Measurements from ENCODE around the gene ARPC5. TPM values are rescaled to one million over a fixed set of nuclear protein-coding genes. Genes with fewer than 3 reads are reported as not detected.

ARPC5 gene
- total RNA-seq, 4 donors from 2014 or later = 70.5 to 158 (median 95.7) TPM

- TF ChIP-seq, protein P1, sequence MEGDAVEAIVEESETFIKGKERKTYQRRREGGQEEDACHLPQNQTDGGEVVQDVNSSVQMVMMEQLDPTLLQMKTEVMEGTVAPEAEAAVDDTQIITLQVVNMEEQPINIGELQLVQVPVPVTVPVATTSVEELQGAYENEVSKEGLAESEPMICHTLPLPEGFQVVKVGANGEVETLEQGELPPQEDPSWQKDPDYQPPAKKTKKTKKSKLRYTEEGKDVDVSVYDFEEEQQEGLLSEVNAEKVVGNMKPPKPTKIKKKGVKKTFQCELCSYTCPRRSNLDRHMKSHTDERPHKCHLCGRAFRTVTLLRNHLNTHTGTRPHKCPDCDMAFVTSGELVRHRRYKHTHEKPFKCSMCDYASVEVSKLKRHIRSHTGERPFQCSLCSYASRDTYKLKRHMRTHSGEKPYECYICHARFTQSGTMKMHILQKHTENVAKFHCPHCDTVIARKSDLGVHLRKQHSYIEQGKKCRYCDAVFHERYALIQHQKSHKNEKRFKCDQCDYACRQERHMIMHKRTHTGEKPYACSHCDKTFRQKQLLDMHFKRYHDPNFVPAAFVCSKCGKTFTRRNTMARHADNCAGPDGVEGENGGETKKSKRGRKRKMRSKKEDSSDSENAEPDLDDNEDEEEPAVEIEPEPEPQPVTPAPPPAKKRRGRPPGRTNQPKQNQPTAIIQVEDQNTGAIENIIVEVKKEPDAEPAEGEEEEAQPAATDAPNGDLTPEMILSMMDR (IDR thresholded peaks at IDR 0.05) = no peak
- no peak for TF ChIP-seq POLR2A (IDR thresholded peaks at IDR 0.05)
- no peak for DNase-seq
- no peaks in the 10 kb centered on the region for H3K36me3 ChIP-seq
- no peaks in the 10 kb centered on the region for H3K4me1 ChIP-seq
- H3K27ac ChIP-seq = no peak overlapping the region
- H3K9me3 ChIP-seq = no peaks in the 10 kb centered on the region
- intact Hi-C loops (cut with DNase I) = no loop called here
- 77 to 91% methylated on average over 3 of the region's 3 CpGs for WGBS, 2 donors
- H3K27me3 ChIP-seq = no peaks in the 10 kb centered on the region
- H3K4me3 ChIP-seq (replicated peaks in 1 of 3) = no peak overlapping the region
These were observed 40.5 kb upstream of the ARPC5 start for GRCh38 chr1:183675883-183676585.

- Histone ChIP-seq H3K27me3 (no peaks in the 10 kb centered on the region), H3K27ac (no peak overlapping the region), H3K4me3 (replicated peaks in 1 of 3) (no peak overlapping the region), H3K4me1 (no peaks in the 10 kb centered on the region), H3K9me3 (no peaks in the 10 kb centered on the region), H3K36me3 (no peaks in the 10 kb centered on the region)
- intact Hi-C loops (cut with DNase I) = no loop called here
- DNase-seq = no peak
- TF ChIP-seq, protein P1 (IDR thresholded peaks at IDR 0.05) = no peak
- no peak for TF ChIP-seq POLR2A (IDR thresholded peaks at IDR 0.05)
These were observed 39.8 kb upstream of the ARPC5 start for GRCh38 chr1:183675381-183675780.

DNA sequence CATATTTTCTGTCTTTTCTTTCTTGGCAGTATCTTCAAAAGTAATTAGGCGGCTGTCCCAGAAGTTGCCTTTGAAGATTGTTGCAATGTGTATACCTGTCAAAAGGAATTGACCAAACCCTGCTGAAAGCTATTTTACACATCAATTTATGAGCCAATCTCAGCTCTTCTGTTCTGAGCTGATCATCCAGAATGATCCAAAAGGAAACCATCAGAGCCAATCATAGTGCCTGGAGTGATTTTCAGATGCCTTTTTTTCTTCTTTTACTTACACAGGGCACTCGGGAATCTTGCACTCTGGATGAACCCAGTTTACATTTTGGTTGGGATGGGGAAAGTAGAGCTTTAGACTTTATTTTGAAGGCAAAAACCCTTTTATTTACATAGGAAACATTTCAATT is 39.3 kb upstream of the ARPC5 start:
- no peak overlapping the region for H3K27ac ChIP-seq
- H3K9me3 ChIP-seq = no peaks in the 10 kb centered on the region
- DNase-seq = no peak
- no peaks in the 10 kb centered on the region for H3K4me1 ChIP-seq
- intact Hi-C loops (cut with DNase I) = no loop called here
- no peak for TF ChIP-seq POLR2A (IDR thresholded peaks at IDR 0.05)
- TF ChIP-seq, protein P1 (IDR thresholded peaks at IDR 0.05) = no peak
- no peaks in the 10 kb centered on the region for H3K27me3 ChIP-seq
- H3K4me3 ChIP-seq (replicated peaks in 1 of 3) = no peak overlapping the region
- H3K36me3 ChIP-seq = no peaks in the 10 kb centered on the region
- 82 to 93% methylated on average over 2 of the region's 2 CpGs for WGBS, 2 donors

- intact Hi-C loops (cut with DNase I) = no loop called here
- Histone ChIP-seq H3K27ac (no peak overlapping the region), H3K36me3 (no peaks in the 10 kb centered on the region), H3K27me3 (no peaks in the 10 kb centered on the region), H3K4me3 (replicated peaks in 1 of 3) (no peak overlapping the region), H3K9me3 (no peaks in the 10 kb centered on the region), H3K4me1 (no peaks in the 10 kb centered on the region)
- DNase-seq = no peak
- no peak for TF ChIP-seq POLR2A (IDR thresholded peaks at IDR 0.05)
- TF ChIP-seq, protein P1 (IDR thresholded peaks at IDR 0.05) = no peak
- 59 to 73% methylated on average over 1 of the region's 1 CpG for WGBS, 2 donors
These were observed 38.8 kb upstream of the ARPC5 start for GRCh38 chr1:183674339-183674738.

DNA sequence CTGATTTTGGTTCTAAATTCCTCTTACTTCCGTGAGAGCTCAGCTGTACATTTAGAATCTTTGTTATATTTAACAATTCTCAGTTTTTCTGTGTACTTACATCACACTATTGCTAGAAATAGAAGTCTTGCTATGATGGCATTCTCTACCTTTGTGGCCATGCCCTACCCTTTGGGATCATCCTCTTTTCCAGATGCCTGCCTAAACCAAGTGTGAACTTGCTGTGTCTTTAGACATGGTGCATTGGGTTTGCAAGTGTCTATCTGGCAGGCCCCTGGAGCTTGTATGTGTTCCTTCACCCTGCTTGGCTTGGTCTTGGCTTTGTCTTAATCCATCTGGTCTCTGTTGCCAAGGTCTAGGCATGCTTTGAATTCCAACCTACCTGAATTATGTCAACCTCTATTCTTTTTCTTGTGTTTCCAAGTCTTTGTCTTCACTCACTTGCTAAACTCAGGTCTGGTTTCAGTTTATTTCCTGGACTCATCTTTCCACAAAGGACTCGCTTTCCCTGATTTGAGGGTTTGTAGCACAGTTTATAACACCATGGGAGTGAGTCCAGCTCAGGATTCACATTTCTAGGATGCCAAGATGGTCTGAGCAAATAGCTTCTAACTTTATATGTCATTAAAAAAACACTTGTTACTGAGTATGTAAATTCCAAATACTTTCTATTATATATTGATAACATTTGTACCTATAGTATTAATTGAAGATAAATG is 38.2 kb upstream of the ARPC5 start:
- Histone ChIP-seq H3K27ac (no peak overlapping the region), H3K4me1 (no peaks in the 10 kb centered on the region), H3K9me3 (no peaks in the 10 kb centered on the region), H3K27me3 (no peaks in the 10 kb centered on the region), H3K36me3 (no peaks in the 10 kb centered on the region), H3K4me3 (replicated peaks in 1 of 3) (no peak overlapping the region)
- TF ChIP-seq, protein P1 (IDR thresholded peaks at IDR 0.05) = no peak
- no peak for TF ChIP-seq POLR2A (IDR thresholded peaks at IDR 0.05)
- peak in 1 of 2 donors; percentile 12 for DNase-seq
- 93 to 95% methylated on average over 2 of the region's 2 CpGs for WGBS, 2 donors
- intact Hi-C loops (cut with DNase I) = no loop called here

Data from thyroid gland (tissue), 4 donors.